ENCODE results near the gene ENPP3. TPM values are rescaled to one million over a fixed set of nuclear protein-coding genes. Genes with fewer than 3 reads are reported as not detected.

Gene ENPP3
- total RNA-seq, 1 experiment from 2014 or later: not detected

GRCh38 chr6:131656667-131657066 lies 19.6 kb downstream of the ENPP3 start:
- Mint-ChIP-seq H3K4me3 (no peak overlapping the region), H3K36me3 (no peaks in the 10 kb centered on the region), H3K4me1 (no peaks in the 10 kb centered on the region), H3K9me3 (no peaks in the 10 kb centered on the region), H3K27me3 (ENCODE audit: low read depth) (peaks cover 30% of the 10 kb centered on the region), H3K27ac (no peak overlapping the region)
- DNase-seq (ENCODE audit: low spot score) (no peak), ATAC-seq (no peak)
- TF ChIP-seq NFYB (CRISPR knock-in tag; conservative IDR thresholded peaks at IDR 0.05; ENCODE audit: low read depth) (no peak), FOXP1 (CRISPR knock-in tag; IDR thresholded peaks at IDR 0.05; ENCODE audit: borderline replicate concordance) (no peak), ZNF671 (CRISPR knock-in tag; IDR thresholded peaks at IDR 0.05) (no peak), ERG (CRISPR knock-in tag; IDR thresholded peaks at IDR 0.05) (no peak), PREB (CRISPR knock-in tag; IDR thresholded peaks at IDR 0.05; ENCODE audit: borderline replicate concordance) (no peak), ZNF416 (CRISPR knock-in tag; IDR thresholded peaks at IDR 0.05) (no peak), HMGXB4 (CRISPR knock-in tag; IDR thresholded peaks at IDR 0.05) (no peak), NR2C2 (CRISPR knock-in tag; IDR thresholded peaks at IDR 0.05) (no peak), MLX (CRISPR knock-in tag; IDR thresholded peaks at IDR 0.05) (no peak), ETV6 (CRISPR knock-in tag; IDR thresholded peaks at IDR 0.05) (no peak), ATF2 (CRISPR knock-in tag; IDR thresholded peaks at IDR 0.05; ENCODE audit: borderline replicate concordance, low read depth) (no peak), OVOL2 (CRISPR knock-in tag; IDR thresholded peaks at IDR 0.05; ENCODE audit: borderline replicate concordance) (no peak), HMGA2 (CRISPR knock-in tag; IDR thresholded peaks at IDR 0.05) (no peak)
- TF ChIP-seq, protein P1, sequence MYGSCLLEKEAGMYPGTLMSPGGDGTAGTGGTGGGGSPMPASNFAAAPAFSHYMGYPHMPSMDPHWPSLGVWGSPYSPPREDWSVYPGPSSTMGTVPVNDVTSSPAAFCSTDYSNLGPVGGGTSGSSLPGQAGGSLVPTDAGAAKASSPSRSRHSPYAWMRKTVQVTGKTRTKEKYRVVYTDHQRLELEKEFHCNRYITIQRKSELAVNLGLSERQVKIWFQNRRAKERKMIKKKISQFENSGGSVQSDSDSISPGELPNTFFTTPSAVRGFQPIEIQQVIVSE (CRISPR knock-in tag; IDR thresholded peaks at IDR 0.05; ENCODE audit: borderline replicate concordance): no peak
- ChIA-PET CTCF (interaction anchor here (2.4 kb wide), 1 partner anchor 29 kb away, joined by 12 read pairs; the partner anchor contains the start of gene MED23), POLR2A (interaction anchor here (0.6 kb wide), 1 partner anchor 109 kb away, joined by 3 read pairs; no protein-coding TSS in a partner anchor)

GRCh38 chr6:131657222-131657621 lies 20.1 kb downstream of the ENPP3 start:
- POLR2A ChIA-PET: interaction anchor here (0.6 kb wide), 2 partner anchors 110 to 252 kb away, joined by 3 read pairs; no protein-coding TSS in a partner anchor
- no peak overlapping the region for H3K4me3 Mint-ChIP-seq
- H3K36me3 Mint-ChIP-seq: no peaks in the 10 kb centered on the region
- no peaks in the 10 kb centered on the region for H3K9me3 Mint-ChIP-seq
- CTCF ChIA-PET: no interaction called here
- peaks cover 33% of the 10 kb centered on the region for H3K27me3 Mint-ChIP-seq (ENCODE audit: low read depth)
- H3K27ac Mint-ChIP-seq: no peak overlapping the region
- TF ChIP-seq TEAD1 (CRISPR knock-in tag; IDR thresholded peaks at IDR 0.05) (no peak), GRHL2 (CRISPR knock-in tag; IDR thresholded peaks at IDR 0.05; ENCODE audit: insufficient replicate concordance, severe bottlenecking) (no peak), FOXJ3 (CRISPR knock-in tag; IDR thresholded peaks at IDR 0.05; ENCODE audit: borderline replicate concordance) (no peak), ZNF232 (CRISPR knock-in tag; IDR thresholded peaks at IDR 0.05) (no peak), ZNF423 (CRISPR knock-in tag; IDR thresholded peaks at IDR 0.05) (no peak)
- TF ChIP-seq, protein P2, sequence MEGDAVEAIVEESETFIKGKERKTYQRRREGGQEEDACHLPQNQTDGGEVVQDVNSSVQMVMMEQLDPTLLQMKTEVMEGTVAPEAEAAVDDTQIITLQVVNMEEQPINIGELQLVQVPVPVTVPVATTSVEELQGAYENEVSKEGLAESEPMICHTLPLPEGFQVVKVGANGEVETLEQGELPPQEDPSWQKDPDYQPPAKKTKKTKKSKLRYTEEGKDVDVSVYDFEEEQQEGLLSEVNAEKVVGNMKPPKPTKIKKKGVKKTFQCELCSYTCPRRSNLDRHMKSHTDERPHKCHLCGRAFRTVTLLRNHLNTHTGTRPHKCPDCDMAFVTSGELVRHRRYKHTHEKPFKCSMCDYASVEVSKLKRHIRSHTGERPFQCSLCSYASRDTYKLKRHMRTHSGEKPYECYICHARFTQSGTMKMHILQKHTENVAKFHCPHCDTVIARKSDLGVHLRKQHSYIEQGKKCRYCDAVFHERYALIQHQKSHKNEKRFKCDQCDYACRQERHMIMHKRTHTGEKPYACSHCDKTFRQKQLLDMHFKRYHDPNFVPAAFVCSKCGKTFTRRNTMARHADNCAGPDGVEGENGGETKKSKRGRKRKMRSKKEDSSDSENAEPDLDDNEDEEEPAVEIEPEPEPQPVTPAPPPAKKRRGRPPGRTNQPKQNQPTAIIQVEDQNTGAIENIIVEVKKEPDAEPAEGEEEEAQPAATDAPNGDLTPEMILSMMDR (IDR thresholded peaks at IDR 0.05): no peak
- DNase-seq (ENCODE audit: low spot score): no peak
- no peaks in the 10 kb centered on the region for H3K4me1 Mint-ChIP-seq
- no peak for ATAC-seq

Measured in WTC11 (cell line).